Measurements from ENCODE around the gene YOD1.

The YOD1 gene

DNA sequence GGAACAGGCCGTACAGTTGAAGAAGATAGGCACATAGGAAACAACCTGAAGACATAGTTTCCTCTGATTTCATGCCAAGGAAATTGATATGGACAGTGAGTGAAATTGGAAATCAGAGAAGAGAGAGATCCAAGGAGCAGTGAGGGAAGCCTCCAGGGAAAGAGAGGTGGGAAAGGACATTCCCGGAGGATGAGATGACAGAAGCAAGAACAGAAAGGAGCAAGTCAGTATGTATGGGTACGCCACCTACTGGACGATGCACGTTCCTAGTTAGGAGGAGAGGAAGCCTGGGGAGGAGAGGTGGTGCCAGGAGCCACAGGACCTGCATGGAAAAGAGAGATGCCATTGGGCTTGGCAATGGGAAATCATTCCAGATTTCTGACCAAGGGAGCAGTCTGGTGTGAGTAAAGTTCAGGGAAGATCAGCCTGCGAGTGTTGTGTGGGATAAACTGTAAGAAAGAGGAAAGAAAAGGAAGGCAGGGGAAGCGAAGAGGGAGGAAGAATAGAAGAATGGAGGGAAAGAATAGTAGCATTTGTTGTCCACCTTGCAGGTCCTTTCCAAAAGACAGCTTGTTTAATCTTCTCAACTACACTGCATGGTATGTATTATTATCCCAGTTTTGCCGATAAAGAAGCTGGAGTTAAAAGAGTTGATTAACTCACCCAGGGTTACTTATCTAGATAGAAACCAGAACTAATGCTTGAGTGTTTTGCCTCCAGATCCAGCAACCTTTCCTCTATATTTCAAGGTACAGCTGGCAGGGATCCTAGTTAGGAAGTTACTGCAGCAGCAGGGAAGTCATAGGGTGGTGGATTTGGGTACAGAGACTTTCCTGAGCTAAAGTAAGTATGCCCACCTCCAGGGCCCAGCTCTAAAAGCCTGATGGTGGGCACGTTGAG lies 45.8 kb downstream of the YOD1 start:
- peak; percentile 42 to 55 for DNase-seq

DNA sequence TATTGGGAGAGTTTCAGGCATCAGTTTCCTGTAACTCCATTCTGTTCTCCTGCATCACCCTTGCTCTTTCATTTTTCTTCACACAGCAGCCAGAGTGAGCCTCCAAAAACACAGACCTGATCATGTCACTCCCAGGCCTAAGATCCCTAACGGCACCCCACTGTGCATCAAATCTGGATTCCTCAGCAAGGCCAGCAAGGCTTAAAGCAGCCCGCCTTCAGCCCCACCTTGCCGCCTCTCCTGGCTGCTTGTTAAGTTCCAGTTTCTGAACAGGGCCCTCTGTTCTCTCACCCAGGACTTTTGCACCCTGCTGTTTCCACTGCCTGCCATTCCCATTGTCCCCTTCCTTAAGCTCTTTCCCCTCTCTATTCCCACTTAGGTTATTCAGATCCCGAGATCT lies 47.8 kb downstream of the YOD1 start:
- DNase-seq = no peak

DNA sequence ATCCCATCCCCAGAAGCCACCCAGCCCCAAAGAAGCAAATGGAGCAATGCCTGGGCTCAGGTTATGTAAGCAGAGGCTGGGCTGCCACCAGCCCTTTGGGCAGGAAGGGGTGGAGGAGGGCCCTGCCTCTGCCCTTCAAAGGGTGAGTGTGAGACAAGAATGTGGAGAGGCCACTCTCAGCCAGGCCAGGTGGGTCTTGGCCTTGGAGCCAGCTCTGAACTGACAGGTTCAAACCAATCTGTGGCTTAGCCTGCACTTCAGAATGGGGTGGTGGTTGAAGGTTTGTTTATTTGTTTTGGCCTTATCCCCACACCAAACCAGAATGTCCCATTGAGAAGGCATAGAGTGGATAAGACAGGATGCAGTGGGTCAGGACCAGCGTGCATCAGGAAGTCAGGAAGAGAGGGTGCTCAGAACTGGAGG lies 48.3 kb downstream of the YOD1 start:
- no peak for DNase-seq

DNA sequence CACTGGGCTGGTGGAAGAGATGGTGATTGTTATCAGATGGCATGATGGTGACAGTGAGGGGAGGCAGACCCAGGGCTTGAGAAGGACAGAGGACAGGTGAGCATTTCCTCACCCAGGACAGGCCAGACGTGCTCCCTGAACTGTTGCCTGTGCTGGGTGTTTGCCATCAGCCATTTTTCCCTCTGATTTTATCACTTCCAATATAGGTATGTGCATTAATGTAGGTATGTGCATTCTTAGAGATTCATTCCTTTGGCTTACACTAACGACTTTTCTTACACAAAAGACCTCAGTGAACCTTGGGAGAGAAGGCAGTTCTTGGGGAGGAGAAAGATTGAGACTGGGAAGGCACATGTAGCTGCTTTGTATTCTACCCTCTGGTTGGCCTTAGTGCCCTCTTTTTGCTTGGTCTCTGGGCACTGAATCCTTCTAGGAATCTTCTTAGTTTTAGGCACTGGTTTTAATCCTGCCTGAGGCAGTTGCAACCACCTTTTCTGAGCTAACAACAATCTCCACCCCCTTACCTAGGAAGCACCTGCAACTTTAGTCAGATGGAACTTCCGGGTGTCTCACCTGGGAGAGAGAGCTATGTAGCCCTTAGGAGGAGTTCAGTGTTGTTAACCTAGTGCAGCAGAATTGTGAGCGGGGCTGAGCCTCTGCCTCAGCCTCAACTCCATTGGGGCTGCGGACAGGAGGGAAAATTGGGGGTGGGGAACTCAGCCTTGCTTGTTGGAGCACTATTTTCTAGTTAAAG lies 49.3 kb downstream of the YOD1 start:
- DNase-seq = no peak

DNA sequence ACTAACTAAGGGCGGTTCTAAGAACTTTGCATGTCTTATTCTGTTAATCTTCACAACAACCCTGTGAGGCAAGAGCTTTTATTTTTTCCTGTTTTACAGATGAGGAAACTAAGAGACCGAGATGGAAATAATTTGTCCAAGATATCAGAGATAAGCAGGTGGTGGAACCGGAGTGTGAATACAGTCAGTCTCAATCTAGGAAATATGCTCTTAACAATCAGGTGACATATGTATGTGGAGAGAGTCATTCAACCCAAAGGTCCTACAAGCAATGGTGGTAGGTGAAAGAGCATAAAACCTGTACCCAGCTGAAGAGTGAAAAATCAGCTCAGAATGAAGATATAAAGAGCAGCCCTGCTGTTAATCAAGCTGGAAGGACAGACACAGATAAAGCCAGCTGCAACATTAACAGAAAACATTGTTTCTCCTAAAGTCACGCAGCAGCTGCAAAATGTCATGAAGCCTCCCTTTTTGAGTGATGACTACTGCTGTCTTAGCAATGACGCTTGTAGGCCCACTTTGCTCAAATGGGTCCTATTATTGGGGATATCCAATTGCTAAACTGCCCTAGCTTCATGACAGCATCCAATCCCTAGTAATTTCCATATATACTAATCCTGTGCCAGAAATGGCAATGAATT lies 50.2 kb downstream of the YOD1 start:
- no peak for DNase-seq

DNA sequence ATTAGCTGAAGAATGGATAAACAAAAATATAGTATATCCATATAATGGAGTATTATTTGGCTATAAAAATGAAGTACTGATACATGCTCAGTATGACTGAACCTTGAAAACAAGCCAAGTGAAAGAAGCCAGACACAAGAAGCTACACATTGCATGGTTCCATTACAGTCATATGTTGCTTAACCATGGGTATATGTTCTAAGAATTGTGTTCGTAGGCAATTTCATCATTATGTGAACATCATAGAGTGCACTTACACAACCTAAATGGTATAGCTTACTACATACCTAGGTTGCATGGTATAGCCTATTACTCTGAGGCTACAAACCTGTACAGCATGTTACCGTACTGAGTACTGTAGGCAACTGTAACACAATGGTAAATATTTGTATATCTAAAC lies 52.2 kb downstream of the YOD1 start:
- no peak for DNase-seq

Data from activated CD4-positive, alpha-beta T cell treated with anti-CD3 and anti-CD28 coated beads, Interleukin-2, amount 50 U/mL, for 48 hours (primary cell).